ENCODE results near the gene SLC5A11.

The SLC5A11 gene

DNA sequence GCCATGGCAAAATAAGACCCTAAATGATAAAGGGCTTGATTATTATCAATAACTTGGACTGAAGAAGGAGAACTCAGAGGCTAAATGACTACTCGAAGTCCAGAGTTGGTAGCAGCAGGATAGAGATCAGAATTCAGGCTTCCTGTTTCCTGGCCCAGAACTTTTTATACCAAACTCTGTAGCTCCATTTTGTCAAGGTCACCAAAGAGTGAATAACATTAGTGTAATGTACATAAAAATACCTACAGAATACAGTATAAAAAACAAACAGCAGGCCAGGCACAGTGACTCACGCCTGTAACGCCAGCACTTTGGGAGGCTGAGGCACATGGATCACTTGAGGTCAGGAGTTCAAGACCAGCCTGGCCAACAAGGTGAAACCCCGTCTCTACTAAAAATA is 90.4 kb downstream of the SLC5A11 start:
- H3K27me3 ChIP-seq (ENCODE audit: control insufficient read depth, insufficient read depth, low read length) = no peaks in the 10 kb centered on the region
- WGBS (ENCODE audit: insufficient coverage, insufficient read length) = no CpG with 5 or more reads among the region's 4 CpGs
- no peak for DNase-seq (ENCODE audit: low read depth, low spot score)
- no peak overlapping the region for H3K27ac ChIP-seq (ENCODE audit: low read length)
- H3K4me1 ChIP-seq (ENCODE audit: control insufficient read depth, insufficient read depth, low read length) = no peaks in the 10 kb centered on the region
- peaks cover 14% of the 10 kb centered on the region for H3K36me3 ChIP-seq (ENCODE audit: control insufficient read depth, insufficient read depth, low read length)
- H3K4me3 ChIP-seq (ENCODE audit: low read length) = no peak overlapping the region
- H3K9me3 ChIP-seq (ENCODE audit: control insufficient read depth, insufficient read depth, low read length) = no peaks in the 10 kb centered on the region

DNA sequence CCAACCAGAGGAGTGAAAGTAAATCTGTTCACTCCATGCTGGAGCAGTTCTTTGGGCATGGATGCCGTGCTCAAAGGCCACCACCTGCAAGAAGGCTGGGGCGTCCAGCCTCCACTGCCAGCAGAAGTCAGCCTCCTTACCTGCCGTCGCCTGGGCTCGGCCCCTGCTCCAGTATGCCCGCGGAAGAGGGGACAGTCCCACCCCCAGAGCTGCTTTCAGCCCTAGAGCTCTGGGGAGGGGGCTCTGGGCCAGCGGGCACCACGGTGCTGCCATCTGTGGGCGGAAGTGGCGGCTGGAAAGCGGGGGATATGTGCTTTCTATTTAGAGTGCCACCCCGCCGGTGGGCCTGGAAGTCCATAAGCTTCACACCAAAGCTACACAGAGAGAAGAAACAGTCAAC is 93.5 kb downstream of the SLC5A11 start:
- no peak overlapping the region for H3K4me3 ChIP-seq (ENCODE audit: low read length)
- no peaks in the 10 kb centered on the region for H3K4me1 ChIP-seq (ENCODE audit: control insufficient read depth, insufficient read depth, low read length)
- no peak overlapping the region for H3K27ac ChIP-seq (ENCODE audit: low read length)
- H3K27me3 ChIP-seq (ENCODE audit: control insufficient read depth, insufficient read depth, low read length) = no peaks in the 10 kb centered on the region
- DNase-seq (ENCODE audit: low read depth, low spot score) = no peak
- no CpG with 5 or more reads among the region's 14 CpGs for WGBS (ENCODE audit: insufficient coverage, insufficient read length)
- no peaks in the 10 kb centered on the region for H3K9me3 ChIP-seq (ENCODE audit: control insufficient read depth, insufficient read depth, low read length)
- peaks cover 13% of the 10 kb centered on the region for H3K36me3 ChIP-seq (ENCODE audit: control insufficient read depth, insufficient read depth, low read length)

DNA sequence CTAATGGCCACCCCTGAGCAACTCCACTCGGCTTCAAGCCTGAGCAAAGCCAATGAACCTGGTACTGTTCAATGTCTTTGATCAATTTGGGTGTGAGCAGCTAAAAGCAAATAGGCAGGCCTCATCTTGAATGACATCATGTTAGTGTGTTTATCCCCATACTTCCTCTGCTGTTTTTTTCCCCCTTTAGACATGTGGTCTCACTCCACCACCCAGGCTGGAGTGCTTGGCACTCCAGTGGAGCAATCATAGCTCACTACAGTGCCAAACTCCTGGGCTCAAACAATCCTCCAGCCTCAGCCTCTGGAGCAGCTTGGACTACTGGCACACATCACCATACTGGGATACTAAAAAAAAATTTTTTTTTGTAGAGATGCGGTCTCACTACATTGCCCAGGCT is 94.0 kb downstream of the SLC5A11 start:
- no peaks in the 10 kb centered on the region for H3K4me1 ChIP-seq (ENCODE audit: control insufficient read depth, insufficient read depth, low read length)
- WGBS (ENCODE audit: insufficient coverage, insufficient read length) = no CpG with 5 or more reads among the region's 2 CpGs
- no peaks in the 10 kb centered on the region for H3K27me3 ChIP-seq (ENCODE audit: control insufficient read depth, insufficient read depth, low read length)
- peaks cover 11% of the 10 kb centered on the region for H3K36me3 ChIP-seq (ENCODE audit: control insufficient read depth, insufficient read depth, low read length)
- no peak for DNase-seq (ENCODE audit: low read depth, low spot score)
- no peak overlapping the region for H3K27ac ChIP-seq (ENCODE audit: low read length)
- no peaks in the 10 kb centered on the region for H3K9me3 ChIP-seq (ENCODE audit: control insufficient read depth, insufficient read depth, low read length)
- no peak overlapping the region for H3K4me3 ChIP-seq (ENCODE audit: low read length)

GRCh38 chr16:24943471-24943870 is 97.7 kb downstream of the SLC5A11 start:
- no peaks in the 10 kb centered on the region for H3K9me3 ChIP-seq (ENCODE audit: control insufficient read depth, insufficient read depth, low read length)
- no peak overlapping the region for H3K4me3 ChIP-seq (ENCODE audit: low read length)
- H3K36me3 ChIP-seq (ENCODE audit: control insufficient read depth, insufficient read depth, low read length) = peaks cover 10% of the 10 kb centered on the region
- no CpG with 5 or more reads among the region's 7 CpGs for WGBS (ENCODE audit: insufficient coverage, insufficient read length)
- no peak for DNase-seq (ENCODE audit: low read depth, low spot score)
- H3K4me1 ChIP-seq (ENCODE audit: control insufficient read depth, insufficient read depth, low read length) = no peaks in the 10 kb centered on the region
- H3K27ac ChIP-seq (ENCODE audit: low read length) = no peak overlapping the region
- no peaks in the 10 kb centered on the region for H3K27me3 ChIP-seq (ENCODE audit: control insufficient read depth, insufficient read depth, low read length)

DNA sequence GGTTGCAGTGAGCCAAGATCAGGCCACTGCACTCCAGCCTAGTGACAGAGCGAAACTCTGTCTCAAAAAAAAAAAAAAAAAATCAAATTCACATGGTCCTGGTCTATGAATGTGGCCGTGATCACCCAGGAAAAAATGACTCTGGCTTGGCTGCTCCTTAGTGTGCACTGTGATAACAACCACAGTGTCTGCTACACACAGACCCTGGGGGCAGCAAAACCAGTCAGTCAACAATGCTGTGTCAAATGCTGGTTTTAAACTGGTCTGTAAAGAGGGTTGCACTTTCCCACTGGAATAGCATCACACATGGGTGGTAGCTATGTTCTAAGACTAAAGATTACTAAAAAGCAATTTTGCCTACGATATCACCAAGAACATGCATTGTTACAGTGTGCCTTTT is 98.4 kb downstream of the SLC5A11 start:
- H3K36me3 ChIP-seq (ENCODE audit: control insufficient read depth, insufficient read depth, low read length) = peaks cover 5% of the 10 kb centered on the region
- no peaks in the 10 kb centered on the region for H3K9me3 ChIP-seq (ENCODE audit: control insufficient read depth, insufficient read depth, low read length)
- no peak overlapping the region for H3K27ac ChIP-seq (ENCODE audit: low read length)
- DNase-seq (ENCODE audit: low read depth, low spot score) = no peak
- H3K4me1 ChIP-seq (ENCODE audit: control insufficient read depth, insufficient read depth, low read length) = no peaks in the 10 kb centered on the region
- no peaks in the 10 kb centered on the region for H3K27me3 ChIP-seq (ENCODE audit: control insufficient read depth, insufficient read depth, low read length)
- no CpG with 5 or more reads among the region's 3 CpGs for WGBS (ENCODE audit: insufficient coverage, insufficient read length)
- H3K4me3 ChIP-seq (ENCODE audit: low read length) = no peak overlapping the region

DNA sequence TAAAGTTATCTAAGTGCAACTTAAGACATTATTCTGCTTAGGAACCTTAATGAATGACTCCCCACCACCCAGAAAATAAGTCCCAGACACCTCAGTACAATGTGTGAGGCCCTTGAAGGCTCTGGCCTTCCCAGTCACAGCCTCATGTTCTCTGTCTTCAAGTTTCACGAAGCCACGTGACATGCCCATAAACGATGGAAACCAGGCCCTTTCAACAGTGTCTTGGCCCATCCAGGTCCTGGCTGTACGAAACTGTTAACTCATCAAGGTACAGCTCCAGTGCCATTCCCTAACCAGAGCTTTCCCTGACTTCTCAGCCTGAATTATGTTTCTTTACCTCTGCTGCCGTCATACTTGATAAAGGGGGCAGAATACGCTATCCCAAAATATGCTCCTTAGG is 100.4 kb downstream of the SLC5A11 start:
- Histone ChIP-seq H3K27me3 (ENCODE audit: control insufficient read depth, insufficient read depth, low read length) (no peaks in the 10 kb centered on the region), H3K36me3 (ENCODE audit: control insufficient read depth, insufficient read depth, low read length) (peaks cover 3% of the 10 kb centered on the region)
- no CpG with 5 or more reads among the region's 6 CpGs for WGBS (ENCODE audit: insufficient coverage, insufficient read length)

DNA sequence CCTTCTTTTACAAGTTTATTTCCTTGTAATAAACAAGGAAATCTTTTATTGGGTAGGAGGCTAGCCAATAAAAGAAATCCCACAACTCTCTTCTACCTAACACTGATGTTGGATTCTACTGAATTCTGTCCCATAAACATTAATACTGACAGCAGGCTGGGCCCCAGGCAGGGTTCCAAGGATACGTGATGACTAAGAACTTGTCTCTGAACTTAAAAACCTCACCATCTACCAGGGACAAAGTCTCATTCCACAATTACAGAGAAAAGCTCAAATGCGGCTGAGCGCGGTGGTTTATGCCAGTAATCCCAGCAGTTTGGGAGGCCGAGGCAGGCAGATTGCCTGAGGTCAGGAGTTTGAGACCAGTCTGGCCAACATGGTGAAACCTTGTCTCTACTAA is 104.5 kb downstream of the SLC5A11 start:
- Histone ChIP-seq H3K27me3 (ENCODE audit: control insufficient read depth, insufficient read depth, low read length) (no peaks in the 10 kb centered on the region), H3K27ac (ENCODE audit: low read length) (no peak overlapping the region), H3K4me3 (ENCODE audit: low read length) (no peak overlapping the region), H3K4me1 (ENCODE audit: control insufficient read depth, insufficient read depth, low read length) (no peaks in the 10 kb centered on the region; the same call in 1 of the 2 replicates), H3K9me3 (ENCODE audit: control insufficient read depth, insufficient read depth, low read length) (no peaks in the 10 kb centered on the region), H3K36me3 (ENCODE audit: control insufficient read depth, insufficient read depth, low read length) (peaks cover 17% of the 10 kb centered on the region)
- DNase-seq (ENCODE audit: low read depth, low spot score) = no peak
- WGBS (ENCODE audit: insufficient coverage, insufficient read length) = no CpG with 5 or more reads among the region's 5 CpGs

More for the DNA sequence above, 100.4 kb downstream of the SLC5A11 start:
- H3K9me3 ChIP-seq (ENCODE audit: control insufficient read depth, insufficient read depth, low read length) = no peaks in the 10 kb centered on the region
- H3K4me3 ChIP-seq (ENCODE audit: low read length) = no peak overlapping the region
- H3K4me1 ChIP-seq (ENCODE audit: control insufficient read depth, insufficient read depth, low read length) = no peaks in the 10 kb centered on the region; the same call in 1 of the 2 replicates
- no peak overlapping the region for H3K27ac ChIP-seq (ENCODE audit: low read length)
- no peak for DNase-seq (ENCODE audit: low read depth, low spot score)

- Histone ChIP-seq H3K36me3 (ENCODE audit: control insufficient read depth, insufficient read depth, low read length) (peaks cover 21% of the 10 kb centered on the region), H3K27ac (ENCODE audit: low read length) (no peak overlapping the region), H3K4me1 (ENCODE audit: control insufficient read depth, insufficient read depth, low read length) (no peaks in the 10 kb centered on the region; the same call in 1 of the 2 replicates), H3K27me3 (ENCODE audit: control insufficient read depth, insufficient read depth, low read length) (no peaks in the 10 kb centered on the region), H3K9me3 (ENCODE audit: control insufficient read depth, insufficient read depth, low read length) (no peaks in the 10 kb centered on the region), H3K4me3 (ENCODE audit: low read length) (no peak overlapping the region)
- no peak for DNase-seq (ENCODE audit: low read depth, low spot score)
- no CpG with 5 or more reads among the region's 6 CpGs for WGBS (ENCODE audit: insufficient coverage, insufficient read length)
These were observed 107.5 kb downstream of the SLC5A11 start for GRCh38 chr16:24953306-24953705.

DNA sequence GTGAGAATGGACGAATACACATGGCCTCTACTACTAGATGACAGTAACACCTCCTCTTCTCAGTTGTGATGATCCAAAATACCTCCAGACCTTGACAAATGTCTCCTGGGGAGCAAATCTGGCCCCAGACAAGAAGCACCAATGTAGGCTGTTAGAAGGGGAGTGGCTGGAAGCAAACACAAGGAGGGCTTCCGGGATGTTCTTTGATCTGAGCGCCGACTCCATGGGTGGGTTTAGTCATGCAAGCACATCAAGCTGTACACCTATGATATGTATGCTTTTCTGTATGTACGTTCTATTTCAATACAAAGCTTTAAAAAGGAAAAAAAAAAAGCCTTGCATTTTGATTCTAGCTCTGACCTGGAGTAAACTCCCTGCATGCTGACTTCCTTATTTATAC is 108.0 kb downstream of the SLC5A11 start:
- no peak for DNase-seq (ENCODE audit: low read depth, low spot score)
- no peaks in the 10 kb centered on the region for H3K9me3 ChIP-seq (ENCODE audit: control insufficient read depth, insufficient read depth, low read length)
- H3K27me3 ChIP-seq (ENCODE audit: control insufficient read depth, insufficient read depth, low read length) = no peaks in the 10 kb centered on the region
- WGBS (ENCODE audit: insufficient coverage, insufficient read length) = no CpG with 5 or more reads among the region's 5 CpGs
- H3K4me1 ChIP-seq (ENCODE audit: control insufficient read depth, insufficient read depth, low read length) = no peaks in the 10 kb centered on the region; the same call in 1 of the 2 replicates
- no peak overlapping the region for H3K27ac ChIP-seq (ENCODE audit: low read length)
- peaks cover 21% of the 10 kb centered on the region for H3K36me3 ChIP-seq (ENCODE audit: control insufficient read depth, insufficient read depth, low read length)
- H3K4me3 ChIP-seq (ENCODE audit: low read length) = no peak overlapping the region

- peaks cover 21% of the 10 kb centered on the region for H3K36me3 ChIP-seq (ENCODE audit: control insufficient read depth, insufficient read depth, low read length)
- no peak overlapping the region for H3K27ac ChIP-seq (ENCODE audit: low read length)
- no peaks in the 10 kb centered on the region; the same call in 1 of the 2 replicates for H3K4me1 ChIP-seq (ENCODE audit: control insufficient read depth, insufficient read depth, low read length)
- no peaks in the 10 kb centered on the region for H3K27me3 ChIP-seq (ENCODE audit: control insufficient read depth, insufficient read depth, low read length)
- DNase-seq (ENCODE audit: low read depth, low spot score) = no peak
- WGBS (ENCODE audit: insufficient coverage, insufficient read length) = no CpG with 5 or more reads among the region's 4 CpGs
- H3K9me3 ChIP-seq (ENCODE audit: control insufficient read depth, insufficient read depth, low read length) = no peaks in the 10 kb centered on the region
- H3K4me3 ChIP-seq (ENCODE audit: low read length) = no peak overlapping the region
These were observed 108.4 kb downstream of the SLC5A11 start for GRCh38 chr16:24954137-24954536.

DNA sequence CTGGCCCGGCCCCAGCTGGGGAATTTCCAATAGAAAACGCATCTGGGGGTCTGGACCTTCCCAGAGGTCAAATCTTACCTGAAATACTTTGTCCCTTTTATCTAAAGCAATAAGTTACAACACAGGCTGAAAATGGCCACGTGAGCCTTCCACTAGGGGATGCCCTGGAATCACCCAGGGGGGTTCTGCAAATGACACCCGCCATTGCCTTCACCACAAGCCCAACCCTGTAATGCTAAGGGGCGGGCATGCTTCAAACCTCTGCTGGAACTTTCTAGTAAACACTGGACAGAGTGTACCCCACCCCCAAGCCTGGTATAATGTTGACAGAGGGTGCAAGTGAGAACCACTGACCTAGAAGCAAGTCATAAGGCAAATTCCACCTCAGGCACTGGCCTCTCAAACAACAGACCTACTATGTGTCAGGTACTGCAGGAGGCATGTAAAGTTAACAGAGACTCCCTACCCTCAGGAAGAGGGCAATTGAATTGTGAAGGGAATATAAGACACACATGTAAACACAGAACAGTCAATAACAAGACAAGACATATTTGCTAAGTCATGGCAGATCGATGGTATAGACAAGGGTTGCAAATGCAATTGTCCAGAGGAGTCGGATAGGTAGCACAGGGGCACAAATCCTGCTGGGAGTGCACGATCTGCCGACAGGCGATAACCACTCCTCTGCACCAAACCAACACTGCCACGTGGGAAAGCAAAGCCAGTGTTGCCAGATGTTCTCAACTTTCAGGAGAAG is 110.4 kb downstream of the SLC5A11 start:
- H3K4me1 ChIP-seq (ENCODE audit: control insufficient read depth, insufficient read depth, low read length) = no peaks in the 10 kb centered on the region
- no peaks in the 10 kb centered on the region for H3K9me3 ChIP-seq (ENCODE audit: control insufficient read depth, insufficient read depth, low read length)
- WGBS (ENCODE audit: insufficient coverage, insufficient read length) = no CpG with 5 or more reads among the region's 11 CpGs
- no peak for DNase-seq (ENCODE audit: low read depth, low spot score)
- H3K27ac ChIP-seq (ENCODE audit: low read length) = no peak overlapping the region
- H3K27me3 ChIP-seq (ENCODE audit: control insufficient read depth, insufficient read depth, low read length) = no peaks in the 10 kb centered on the region
- H3K36me3 ChIP-seq (ENCODE audit: control insufficient read depth, insufficient read depth, low read length) = peaks cover 21% of the 10 kb centered on the region; the same call in 1 of the 2 replicates
- H3K4me3 ChIP-seq (ENCODE audit: low read length) = no peak overlapping the region
